Upper lobe of right lung (tissue), 1 donor: ENCODE data around the gene C9orf43. TPM values are rescaled to one million over a fixed set of nuclear protein-coding genes. Genes with fewer than 3 reads are reported as not detected.
"Not testable (repeated sequence)": the region's sequence is repeated elsewhere in the genome, so short reads cannot be mapped to it uniquely, and the experiment has no call there.

Experiments
- ATAC-seq: fragments of 200-7000 bp; cut with Tn5 transposase; one replicate; pipeline ENCODE4 v1.9.1; 2020; ENCODE audit warnings: mild to moderate bottlenecking, moderate library complexity
- DNase-seq: peaks from one replicate; pipeline ENCODE4 v3.0.0-alpha.2; 2020
- H3K27ac ChIP-seq: fragments of 200-600 bp; one replicate; pipeline ENCODE4 v1.8.0; 2022
- H3K27me3 ChIP-seq: fragments of 200-600 bp; one replicate; pipeline ENCODE4 v1.8.0; 2022; ENCODE audit warnings: mild to moderate bottlenecking
- H3K36me3 ChIP-seq: fragments of 200-600 bp; one replicate; pipeline ENCODE4 v1.8.0; 2022
- H3K4me1 ChIP-seq: fragments of 200-600 bp; one replicate; pipeline ENCODE4 v1.8.0; 2022
- H3K4me3 ChIP-seq: fragments of 200-600 bp; one replicate; pipeline ENCODE4 v1.8.0; 2022; ENCODE audit warnings: mild to moderate bottlenecking
- H3K9me3 ChIP-seq: fragments of 200-600 bp; one replicate; pipeline ENCODE4 v1.8.0; 2022
- CTCF ChIP-seq: fragments of 200-600 bp; IDR thresholded peaks from one replicate; pipeline ENCODE4 v1.8.0; 2022; ENCODE audit warnings: antibody characterized with exemption
- intact Hi-C: fragments of 100-400 bp; cut with DNase I; formaldehyde crosslinking; loops from one replicate; pipeline ENCODE4 v1.11.0; 2022
- total RNA-seq: library from RNA; stranded (reverse); fragmentation: NEBNext Ultra II Directional; extraction: Animal tissue kit (Norgen Biotek cat#: 25700); gene quantifications from one replicate; pipeline ENCODE4 v1.2.1, GENCODE V29; 2021
- donor health status: DM: no; HTN: yes; CAD: no; lungs with severe emphysema.

Gene C9orf43
- total RNA-seq, 1 donor from 2014 or later = not detected

- Histone ChIP-seq H3K4me1 (no peaks in the 10 kb centered on the region), H3K4me3 (no peak overlapping the region), H3K9me3 (no peaks in the 10 kb centered on the region), H3K27ac (no peak overlapping the region), H3K36me3 (no peaks in the 10 kb centered on the region), H3K27me3 (no peaks in the 10 kb centered on the region)
- ATAC-seq = no peak
- intact Hi-C loops = no loop called here
- no peak for TF ChIP-seq CTCF
- peak; percentile 9 for DNase-seq
These were observed 29.6 kb upstream of the C9orf43 start for GRCh38 chr9:113380869-113381378.

GRCh38 chr9:113381441-113381840, 29.1 kb upstream of the C9orf43 start:
- intact Hi-C loops, H3K9me3 ChIP-seq, ATAC-seq, H3K4me3 ChIP-seq, H3K27ac ChIP-seq, H3K36me3 ChIP-seq, H3K27me3 ChIP-seq, H3K4me1 ChIP-seq: not testable (repeated sequence)
- DNase-seq = peak; percentile 11

GRCh38 chr9:113381909-113382411, 28.6 kb upstream of the C9orf43 start:
- peak; percentile 38 for DNase-seq
- Histone ChIP-seq H3K4me3 (no peak overlapping the region), H3K4me1 (no peaks in the 10 kb centered on the region), H3K36me3 (peaks cover 4% of the 10 kb centered on the region), H3K27ac (peak overlapping the region; percentile 51), H3K9me3 (no peaks in the 10 kb centered on the region), H3K27me3 (no peaks in the 10 kb centered on the region)
- intact Hi-C loops = no loop called here
- TF ChIP-seq CTCF = no peak
- peak; percentile 81 for ATAC-seq

- H3K9me3 ChIP-seq = no peaks in the 10 kb centered on the region
- intact Hi-C loops = no loop called here
- no peak overlapping the region for H3K4me3 ChIP-seq
- no peak for TF ChIP-seq CTCF
- DNase-seq (peak; percentile 22), ATAC-seq (no peak)
- H3K27me3 ChIP-seq = no peaks in the 10 kb centered on the region
- peaks cover 52% of the 10 kb centered on the region for H3K36me3 ChIP-seq
- H3K27ac ChIP-seq = no peak overlapping the region
- H3K4me1 ChIP-seq = no peaks in the 10 kb centered on the region
These were observed 23.8 kb upstream of the C9orf43 start for GRCh38 chr9:113386571-113387393.

- DNase-seq (peak; percentile 37), ATAC-seq (no peak)
- no peak for TF ChIP-seq CTCF
- Histone ChIP-seq H3K27ac (no peak overlapping the region), H3K4me1 (no peaks in the 10 kb centered on the region), H3K4me3 (no peak overlapping the region), H3K9me3 (no peaks in the 10 kb centered on the region), H3K36me3 (peaks cover 60% of the 10 kb centered on the region), H3K27me3 (no peaks in the 10 kb centered on the region)
- intact Hi-C loops = no loop called here
These were observed 22.9 kb upstream of the C9orf43 start for GRCh38 chr9:113387560-113388230.

- H3K4me3 ChIP-seq = no peak overlapping the region
- H3K27me3 ChIP-seq = no peaks in the 10 kb centered on the region
- no peak for TF ChIP-seq CTCF
- no peaks in the 10 kb centered on the region for H3K4me1 ChIP-seq
- no peak for ATAC-seq
- DNase-seq = peak; percentile 46
- intact Hi-C loops = no loop called here
- H3K36me3 ChIP-seq = peaks cover 70% of the 10 kb centered on the region
- H3K27ac ChIP-seq = no peak overlapping the region
- no peaks in the 10 kb centered on the region for H3K9me3 ChIP-seq
These were observed 21.7 kb upstream of the C9orf43 start for GRCh38 chr9:113388833-113389232.
